Measurements from ENCODE around the gene PLCB1. TPM values are rescaled to one million over a fixed set of nuclear protein-coding genes. Genes with fewer than 3 reads are reported as not detected.

PLCB1 gene
- total and polyA plus RNA-seq, 2 donors, result 16.8 to 147 TPM

DNA sequence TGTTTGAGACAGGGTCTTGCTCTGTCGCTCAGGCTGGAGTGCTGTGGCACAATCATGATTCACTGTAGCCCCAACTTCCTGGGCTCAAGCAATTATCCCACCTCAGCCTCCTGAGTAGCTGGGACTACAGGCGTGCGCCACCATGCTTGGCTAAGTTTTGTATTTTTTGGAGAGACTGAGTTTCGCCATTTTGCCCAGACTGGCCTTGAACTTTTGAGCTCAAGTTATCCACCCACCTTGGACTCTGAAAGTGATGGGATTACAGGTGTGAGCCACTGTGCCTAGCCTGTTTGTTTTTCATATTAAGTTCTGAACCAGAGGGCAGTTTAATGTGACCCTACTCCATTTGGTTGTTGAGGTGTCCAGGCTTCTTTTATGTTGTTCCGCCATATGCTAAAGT lies 194.8 kb downstream of the PLCB1 start:
- 98% methylated on average over 5 of the region's 5 CpGs for WGBS

DNA sequence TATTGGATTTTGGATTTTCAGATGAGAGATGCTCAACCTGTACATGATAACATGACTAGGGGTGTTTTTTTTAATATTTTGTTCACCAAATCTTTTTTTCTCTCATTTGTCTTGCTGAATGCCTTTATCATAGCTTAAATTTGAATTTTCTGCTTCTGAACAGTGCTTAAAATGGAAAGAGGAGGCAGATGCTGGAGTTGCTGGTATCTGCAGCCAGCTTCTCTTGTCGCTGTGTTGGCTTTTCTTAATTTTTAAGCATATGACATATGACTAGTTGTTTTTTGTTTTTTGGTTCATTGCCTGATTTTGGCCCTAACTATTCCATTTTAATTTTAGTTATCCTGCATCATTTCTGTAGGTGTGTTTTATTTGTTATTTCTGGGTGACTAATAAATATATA lies 196.1 kb downstream of the PLCB1 start:
- no peak for DNase-seq (ENCODE audit: extremely low spot score)
- H3K27ac ChIP-seq (ENCODE audit: low read depth), result no peak overlapping the region
- H3K4me3 ChIP-seq (ENCODE audit: low read depth, low read length), result no peak overlapping the region
- 97% methylated on average over 1 of the region's 1 CpG for WGBS
- no peaks in the 10 kb centered on the region for H3K36me3 ChIP-seq (ENCODE audit: insufficient read depth)
- peaks cover 3% of the 10 kb centered on the region for H3K4me1 ChIP-seq (ENCODE audit: insufficient read depth)

More for the DNA sequence above, 194.8 kb downstream of the PLCB1 start:
- DNase-seq (ENCODE audit: extremely low spot score), result no peak
- Histone ChIP-seq H3K4me1 (ENCODE audit: insufficient read depth) (peaks cover 3% of the 10 kb centered on the region), H3K4me3 (ENCODE audit: low read depth, low read length) (no peak overlapping the region), H3K27ac (ENCODE audit: low read depth) (no peak overlapping the region), H3K36me3 (ENCODE audit: insufficient read depth) (no peaks in the 10 kb centered on the region)

DNA sequence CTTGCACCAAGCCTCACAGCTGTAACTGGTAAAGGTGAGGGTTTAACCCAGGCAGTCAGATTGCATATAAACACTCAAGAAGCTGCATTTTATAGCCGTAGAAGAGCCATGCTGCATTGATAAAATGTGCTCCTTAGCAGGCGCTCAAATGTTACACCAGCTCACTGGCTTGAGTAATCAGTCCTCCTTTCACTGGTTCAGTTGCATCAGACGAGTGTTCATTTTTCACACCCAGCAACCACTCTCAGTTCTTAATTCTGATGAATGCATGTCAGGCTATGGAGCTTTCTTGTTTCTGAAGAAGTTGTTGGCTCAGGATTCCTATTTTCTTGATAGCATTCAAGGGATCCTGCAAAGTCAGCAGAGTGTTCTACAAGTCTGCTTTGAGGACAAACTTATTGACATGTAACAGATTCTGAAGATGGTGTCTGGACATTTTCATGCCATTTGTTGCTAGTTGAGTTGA lies 198.3 kb downstream of the PLCB1 start:
- Histone ChIP-seq H3K4me3 (ENCODE audit: low read depth, low read length) (no peak overlapping the region), H3K27ac (ENCODE audit: low read depth) (no peak overlapping the region), H3K36me3 (ENCODE audit: insufficient read depth) (no peaks in the 10 kb centered on the region), H3K4me1 (ENCODE audit: insufficient read depth) (peaks cover 3% of the 10 kb centered on the region)
- 85% methylated on average over 3 of the region's 3 CpGs for WGBS
- DNase-seq (ENCODE audit: extremely low spot score), result no peak

DNA sequence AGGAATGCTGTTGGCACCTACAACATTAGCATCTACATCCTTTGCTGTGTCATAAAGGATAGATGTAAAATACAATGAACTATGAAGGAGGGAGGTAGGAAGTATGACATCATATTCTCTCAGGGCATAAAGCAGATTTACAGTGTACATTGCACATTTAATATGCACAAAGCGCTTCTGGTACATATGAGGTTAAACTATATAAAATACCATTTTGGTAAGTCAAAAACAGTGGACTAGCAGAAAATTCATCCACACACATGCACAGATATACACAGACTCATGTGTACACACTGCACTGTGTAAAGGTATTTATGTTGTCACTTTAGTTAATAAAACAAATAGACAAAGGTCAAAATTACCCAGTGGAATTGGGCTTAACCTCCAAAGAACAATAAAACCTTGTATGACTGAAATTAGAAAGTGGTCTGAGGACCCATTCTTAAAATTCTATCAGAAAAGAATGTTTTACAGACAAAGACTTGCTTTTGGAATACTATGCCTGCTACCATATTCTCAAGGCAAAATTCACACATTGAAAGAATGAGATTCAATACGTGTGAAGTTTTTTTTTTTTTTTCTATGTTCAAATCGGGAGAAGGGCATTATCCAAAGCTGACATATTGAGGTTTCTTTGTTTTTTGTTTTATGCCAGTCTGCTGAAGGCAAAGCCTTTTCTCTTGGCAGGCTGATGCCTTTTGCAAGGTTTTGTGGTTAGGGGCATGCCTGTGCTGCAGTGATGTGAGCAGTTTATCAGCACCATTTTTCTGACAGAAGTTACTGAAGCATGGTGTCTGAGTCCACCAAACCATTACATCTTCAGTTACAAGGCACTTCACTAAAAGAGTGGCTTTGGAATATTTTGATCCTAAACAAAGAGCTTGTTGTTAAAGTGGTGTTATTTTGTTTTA lies 199.0 kb downstream of the PLCB1 start:
- H3K4me3 ChIP-seq (ENCODE audit: low read depth, low read length), result no peak overlapping the region
- no peak overlapping the region for H3K27ac ChIP-seq (ENCODE audit: low read depth)
- DNase-seq (ENCODE audit: extremely low spot score), result no peak
- no peaks in the 10 kb centered on the region for H3K36me3 ChIP-seq (ENCODE audit: insufficient read depth)
- WGBS, result 87% methylated on average over 3 of the region's 3 CpGs
- no peaks in the 10 kb centered on the region for H3K4me1 ChIP-seq (ENCODE audit: insufficient read depth)

DNA sequence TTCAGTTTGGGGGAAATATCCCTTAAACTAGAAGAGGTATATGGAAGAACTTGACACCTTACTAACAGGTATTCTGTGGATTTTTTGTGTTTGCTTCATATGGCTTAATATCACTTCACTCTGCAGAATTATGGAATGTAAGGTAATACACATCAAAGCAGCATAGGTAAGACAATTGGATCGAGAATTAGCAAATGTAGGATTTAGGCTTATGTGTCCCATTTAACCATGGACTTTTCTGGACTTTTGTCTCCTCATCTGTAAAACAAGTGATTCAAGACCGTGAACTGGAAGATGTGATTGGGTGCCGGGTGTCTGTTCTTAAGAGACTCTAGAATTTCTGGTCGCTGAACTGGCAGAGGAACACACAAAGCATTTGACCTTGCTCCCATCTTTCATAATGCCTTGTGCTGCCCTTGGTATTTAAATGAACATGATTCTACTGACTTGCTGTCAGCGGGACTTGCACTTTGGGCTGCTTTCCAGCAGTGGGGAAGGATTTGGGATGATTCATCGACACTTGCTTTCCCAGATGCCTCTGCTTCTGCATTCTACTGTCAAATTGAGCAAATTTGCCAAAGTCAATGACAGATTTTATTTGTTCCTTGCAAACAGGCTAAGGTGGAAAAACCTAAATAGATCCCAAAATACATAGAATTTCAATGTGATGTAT lies 199.8 kb downstream of the PLCB1 start:
- 78% methylated on average over 6 of the region's 6 CpGs for WGBS
- Histone ChIP-seq H3K4me3 (ENCODE audit: low read depth, low read length) (no peak overlapping the region), H3K4me1 (ENCODE audit: insufficient read depth) (no peaks in the 10 kb centered on the region), H3K36me3 (ENCODE audit: insufficient read depth) (no peaks in the 10 kb centered on the region), H3K27ac (ENCODE audit: low read depth) (no peak overlapping the region)
- no peak for DNase-seq (ENCODE audit: extremely low spot score)

DNA sequence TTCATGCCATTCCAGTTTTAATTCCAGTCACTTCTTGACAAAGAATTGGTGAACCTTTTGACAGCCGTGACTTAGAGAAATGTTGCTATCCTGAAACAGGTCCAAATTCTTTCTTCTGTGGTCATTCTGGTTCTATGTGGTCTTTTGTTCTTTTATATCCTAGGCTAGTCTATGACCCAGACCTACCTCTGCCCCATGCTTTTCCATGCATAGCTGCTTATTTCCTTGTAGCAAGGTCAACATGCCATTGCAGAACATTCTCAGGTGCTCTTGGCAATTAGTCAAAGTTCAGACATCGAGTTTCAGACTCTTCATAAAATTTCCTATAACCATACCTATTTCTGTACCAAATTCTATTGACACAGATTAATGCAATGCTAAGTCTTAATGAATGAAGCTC lies 202.6 kb downstream of the PLCB1 start:
- Histone ChIP-seq H3K4me3 (ENCODE audit: low read depth, low read length) (no peak overlapping the region), H3K27ac (ENCODE audit: low read depth) (no peak overlapping the region), H3K4me1 (ENCODE audit: insufficient read depth) (no peaks in the 10 kb centered on the region), H3K36me3 (ENCODE audit: insufficient read depth) (no peaks in the 10 kb centered on the region)
- 87% methylated on average over 2 of the region's 2 CpGs for WGBS
- DNase-seq (ENCODE audit: extremely low spot score), result no peak

DNA sequence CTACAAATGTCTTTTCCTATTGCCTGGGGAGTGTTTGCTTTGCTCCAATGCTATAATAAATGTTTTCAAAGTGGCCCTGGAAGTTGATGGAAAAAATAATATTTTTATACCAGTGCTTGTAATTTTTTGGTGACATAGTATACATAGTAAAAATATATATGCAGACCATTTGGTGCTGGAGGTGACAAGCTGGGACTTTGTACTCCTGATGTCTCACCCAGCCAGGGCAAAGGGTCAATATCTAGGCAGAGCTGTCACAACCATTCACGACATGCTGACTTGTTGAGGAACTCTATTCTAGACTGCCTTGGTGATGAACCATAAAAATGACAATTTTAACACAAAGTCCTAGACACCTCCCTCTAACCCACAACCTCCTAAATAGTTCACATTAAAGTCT lies 203.0 kb downstream of the PLCB1 start:
- WGBS, result 91% methylated on average over 1 of the region's 1 CpG
- no peak overlapping the region for H3K27ac ChIP-seq (ENCODE audit: low read depth)
- H3K4me3 ChIP-seq (ENCODE audit: low read depth, low read length), result no peak overlapping the region
- no peaks in the 10 kb centered on the region for H3K36me3 ChIP-seq (ENCODE audit: insufficient read depth)
- H3K4me1 ChIP-seq (ENCODE audit: insufficient read depth), result no peaks in the 10 kb centered on the region
- DNase-seq (ENCODE audit: extremely low spot score), result no peak

DNA sequence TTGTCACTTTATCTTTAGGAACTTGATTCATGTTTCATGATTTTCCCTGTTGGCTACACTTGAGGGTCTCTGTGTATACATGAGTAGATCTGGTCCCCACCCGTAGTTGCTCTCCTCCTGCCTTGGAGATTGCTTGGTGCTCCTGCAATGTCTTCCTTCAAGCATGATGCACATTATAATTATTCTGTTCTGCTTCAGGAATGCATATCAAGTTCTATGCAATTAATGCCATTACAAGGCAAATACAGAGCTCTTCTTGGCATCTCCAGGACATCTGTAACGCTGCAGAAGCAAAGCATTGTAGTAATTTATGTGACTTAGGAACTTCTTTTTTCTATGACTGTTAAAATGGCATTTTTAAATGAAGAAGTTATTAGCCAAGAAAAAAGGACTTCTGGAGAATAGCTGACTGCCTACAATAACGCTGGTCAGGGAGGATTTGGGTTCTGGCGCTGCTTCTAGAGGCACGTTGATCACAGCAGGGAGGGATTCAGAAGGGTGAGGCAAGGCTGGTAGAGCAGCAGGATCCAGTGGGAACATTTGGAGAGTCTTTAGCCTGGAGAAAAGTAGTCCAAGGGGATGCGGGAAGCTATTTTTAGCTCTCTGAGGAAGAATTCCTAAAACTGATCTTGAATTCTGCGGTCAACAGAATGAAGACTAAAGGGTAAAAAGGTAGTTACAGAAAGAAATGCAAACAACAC lies 203.6 kb downstream of the PLCB1 start:
- no peak for DNase-seq (ENCODE audit: extremely low spot score)
- Histone ChIP-seq H3K36me3 (ENCODE audit: insufficient read depth) (no peaks in the 10 kb centered on the region), H3K27ac (ENCODE audit: low read depth) (no peak overlapping the region), H3K4me1 (ENCODE audit: insufficient read depth) (no peaks in the 10 kb centered on the region), H3K4me3 (ENCODE audit: low read depth, low read length) (no peak overlapping the region)
- 80% methylated on average over 7 of the region's 7 CpGs for WGBS

DNA sequence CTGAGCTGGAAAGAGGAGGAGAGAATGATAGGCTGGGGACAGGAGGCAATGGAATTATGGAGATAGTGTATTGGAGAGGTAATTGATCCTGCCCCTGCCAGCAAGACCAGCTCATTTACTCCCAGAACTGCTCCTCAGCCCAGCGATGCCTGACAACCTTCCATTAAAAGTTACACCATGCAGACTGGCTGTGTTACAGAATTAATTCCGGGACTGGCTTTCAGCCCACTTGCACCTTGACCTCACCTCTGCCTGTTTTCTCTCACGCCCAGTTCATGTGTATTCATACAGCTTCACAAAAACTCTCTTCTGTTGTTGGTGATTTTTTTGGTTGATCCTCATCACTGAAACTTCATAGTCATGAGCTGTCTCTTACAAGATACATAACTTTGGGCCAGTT lies 207.3 kb downstream of the PLCB1 start:
- 98% methylated on average over 3 of the region's 3 CpGs for WGBS
- DNase-seq (ENCODE audit: extremely low spot score), result no peak

DNA sequence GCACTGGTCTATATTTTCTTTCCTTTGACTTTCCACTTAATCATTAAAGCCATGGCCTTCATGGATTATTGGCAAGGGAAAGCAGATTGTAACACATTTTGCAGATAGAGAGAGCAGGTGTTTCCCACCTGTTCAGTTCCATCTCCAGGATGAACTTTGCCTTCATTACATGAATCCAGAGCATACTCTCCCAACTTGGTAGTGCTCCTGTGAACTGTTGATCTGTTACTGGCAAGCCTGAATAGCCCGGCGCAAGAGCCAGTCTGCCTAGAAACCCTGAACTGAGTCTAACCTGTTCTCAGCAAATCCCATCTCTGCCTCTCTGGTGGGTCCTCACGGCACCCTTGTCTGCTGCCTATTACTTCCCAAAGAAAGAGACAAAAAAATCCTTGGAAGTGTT lies 210.3 kb downstream of the PLCB1 start:
- no peak for DNase-seq (ENCODE audit: extremely low spot score)
- no peaks in the 10 kb centered on the region for H3K36me3 ChIP-seq (ENCODE audit: insufficient read depth)
- H3K4me3 ChIP-seq (ENCODE audit: low read depth, low read length), result no peak overlapping the region
- H3K4me1 ChIP-seq (ENCODE audit: insufficient read depth), result no peaks in the 10 kb centered on the region
- 97% methylated on average over 3 of the region's 3 CpGs for WGBS
- no peak overlapping the region for H3K27ac ChIP-seq (ENCODE audit: low read depth)

More for the DNA sequence above, 207.3 kb downstream of the PLCB1 start:
- H3K4me1 ChIP-seq (ENCODE audit: insufficient read depth), result no peaks in the 10 kb centered on the region
- no peaks in the 10 kb centered on the region for H3K36me3 ChIP-seq (ENCODE audit: insufficient read depth)
- no peak overlapping the region for H3K4me3 ChIP-seq (ENCODE audit: low read depth, low read length)
- H3K27ac ChIP-seq (ENCODE audit: low read depth), result no peak overlapping the region

DNA sequence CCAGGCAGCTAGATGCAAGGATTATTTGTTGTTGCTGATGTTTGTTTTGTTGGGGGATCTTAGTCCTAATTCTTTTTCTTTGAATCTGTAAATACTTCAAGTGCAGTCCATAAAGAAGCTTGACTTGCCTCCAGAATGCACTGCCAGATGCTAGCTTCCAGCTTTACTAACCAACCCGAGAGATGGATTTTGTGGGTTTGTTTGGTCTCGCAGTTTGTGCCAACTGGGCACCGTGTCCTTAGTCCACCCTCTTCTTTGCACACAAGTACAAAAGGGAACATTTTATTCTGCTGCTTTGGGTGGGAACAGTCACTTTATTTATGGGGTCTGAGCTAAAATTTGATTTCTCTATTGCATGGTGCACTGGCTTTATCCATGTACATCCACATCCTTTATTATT lies 212.0 kb downstream of the PLCB1 start:
- Histone ChIP-seq H3K36me3 (ENCODE audit: insufficient read depth) (no peaks in the 10 kb centered on the region), H3K4me3 (ENCODE audit: low read depth, low read length) (no peak overlapping the region), H3K4me1 (ENCODE audit: insufficient read depth) (no peaks in the 10 kb centered on the region), H3K27ac (ENCODE audit: low read depth) (no peak overlapping the region)
- WGBS, result 50% methylated on average over 3 of the region's 3 CpGs
- no peak for DNase-seq (ENCODE audit: extremely low spot score)

DNA sequence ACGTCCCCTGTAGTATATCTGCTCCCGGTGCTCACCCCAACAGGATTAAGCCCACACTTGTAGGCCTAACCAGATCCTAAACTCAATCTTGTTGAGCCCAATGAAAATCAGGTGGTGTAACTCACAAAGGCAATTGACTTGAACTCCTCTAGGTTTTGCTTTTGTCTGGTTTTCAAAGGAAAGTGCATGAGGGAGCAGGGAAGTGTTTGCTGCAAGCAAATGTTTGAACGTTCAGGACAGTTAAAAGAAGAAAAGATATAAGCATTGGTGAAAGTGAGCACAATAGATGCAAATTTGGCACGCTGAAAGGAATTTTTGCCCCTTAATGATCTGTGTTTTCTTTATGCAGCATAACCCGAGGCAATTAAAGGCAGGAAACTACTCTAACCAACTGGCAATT lies 212.6 kb downstream of the PLCB1 start:
- H3K36me3 ChIP-seq (ENCODE audit: insufficient read depth), result no peaks in the 10 kb centered on the region
- DNase-seq (ENCODE audit: extremely low spot score), result no peak
- 91% methylated on average over 5 of the region's 5 CpGs for WGBS
- no peaks in the 10 kb centered on the region for H3K4me1 ChIP-seq (ENCODE audit: insufficient read depth)
- no peak overlapping the region for H3K27ac ChIP-seq (ENCODE audit: low read depth)
- H3K4me3 ChIP-seq (ENCODE audit: low read depth, low read length), result no peak overlapping the region

DNA sequence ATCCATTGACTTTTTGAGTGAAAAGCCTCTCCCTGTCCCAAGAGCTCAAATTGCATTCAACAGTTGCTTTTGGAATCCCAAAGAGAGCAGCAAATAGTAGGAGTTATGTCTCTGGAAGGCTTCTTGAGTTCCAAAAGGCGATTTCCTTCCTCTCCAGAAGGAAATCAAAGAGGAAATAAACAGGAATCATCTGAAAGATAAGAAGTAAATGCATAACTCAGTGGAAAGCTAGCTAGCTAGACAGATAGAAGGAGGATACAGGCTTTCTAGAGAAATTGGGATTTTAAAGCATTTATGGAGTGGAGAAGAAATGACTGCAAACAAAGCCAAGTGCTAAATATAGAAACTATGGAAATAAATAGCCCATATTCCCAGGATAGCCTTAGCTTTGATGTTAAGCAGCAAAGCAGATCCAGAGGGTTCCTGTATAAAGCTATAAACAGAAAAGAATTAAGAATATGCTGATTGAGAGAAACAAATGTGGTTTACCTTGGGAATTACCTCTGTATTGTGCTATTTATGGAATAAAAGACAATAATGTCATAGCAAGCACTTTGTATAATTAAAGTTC lies 214.7 kb downstream of the PLCB1 start:
- H3K36me3 ChIP-seq (ENCODE audit: insufficient read depth), result no peaks in the 10 kb centered on the region
- no peak for DNase-seq (ENCODE audit: extremely low spot score)
- 56% methylated on average over 1 of the region's 1 CpG for WGBS
- no peaks in the 10 kb centered on the region for H3K4me1 ChIP-seq (ENCODE audit: insufficient read depth)
- no peak overlapping the region for H3K27ac ChIP-seq (ENCODE audit: low read depth)
- no peak overlapping the region for H3K4me3 ChIP-seq (ENCODE audit: low read depth, low read length)
